Measurements from ENCODE around the gene TNKS1BP1.

- TF ChIP-seq YY1 (IDR thresholded peaks at IDR 0.05; ENCODE audit: insufficient read depth, insufficient read length) (no peak), SUZ12 (IDR thresholded peaks at IDR 0.05; ENCODE audit: extremely low read depth, insufficient read depth, insufficient read length) (no peak), ZNF274 (IDR thresholded peaks at IDR 0.05; ENCODE audit: low read depth, low read length) (no peak)
Observed at GRCh38 chr11:57302489-57302888, 22.3 kb downstream of the TNKS1BP1 start.

Measured in NT2/D1 (cell line).